ENCODE measurements around the gene PPP2R2B.

Gene PPP2R2B

DNA sequence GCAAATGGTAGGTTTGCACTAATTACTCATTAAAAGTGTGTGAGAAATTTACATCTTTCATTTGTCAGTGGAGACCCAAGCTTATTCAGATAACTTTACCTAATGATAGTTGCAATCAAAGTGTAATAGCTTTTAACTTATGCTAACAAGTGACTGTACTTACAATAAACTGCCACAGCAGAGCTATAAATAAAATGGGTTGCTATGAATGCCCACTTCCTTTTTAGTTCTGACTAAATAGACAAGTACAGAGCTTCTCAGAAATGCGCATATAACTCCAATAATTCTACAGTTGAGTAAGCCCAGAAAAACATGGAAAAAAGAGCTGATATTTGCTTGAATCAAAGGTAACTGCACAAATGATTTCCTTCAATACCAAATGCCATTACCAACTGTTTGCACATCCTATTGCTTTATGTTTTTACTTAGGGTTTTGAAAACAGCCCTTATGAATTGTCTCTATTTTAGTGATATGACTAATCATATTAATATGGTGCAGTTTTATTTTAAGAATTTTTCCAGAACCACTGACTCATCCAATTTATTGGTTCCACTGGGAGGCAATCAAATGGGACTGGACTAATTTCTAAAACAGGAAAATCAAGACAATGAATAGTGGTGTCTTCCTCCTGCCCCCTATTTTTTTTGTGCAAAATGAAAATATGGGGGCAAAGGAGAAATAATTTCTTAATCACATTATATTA, 84.1 kb downstream of the PPP2R2B start:
- no peak overlapping the region for H2AFZ ChIP-seq (ENCODE audit: low read depth)
- TF ChIP-seq, protein P1, sequence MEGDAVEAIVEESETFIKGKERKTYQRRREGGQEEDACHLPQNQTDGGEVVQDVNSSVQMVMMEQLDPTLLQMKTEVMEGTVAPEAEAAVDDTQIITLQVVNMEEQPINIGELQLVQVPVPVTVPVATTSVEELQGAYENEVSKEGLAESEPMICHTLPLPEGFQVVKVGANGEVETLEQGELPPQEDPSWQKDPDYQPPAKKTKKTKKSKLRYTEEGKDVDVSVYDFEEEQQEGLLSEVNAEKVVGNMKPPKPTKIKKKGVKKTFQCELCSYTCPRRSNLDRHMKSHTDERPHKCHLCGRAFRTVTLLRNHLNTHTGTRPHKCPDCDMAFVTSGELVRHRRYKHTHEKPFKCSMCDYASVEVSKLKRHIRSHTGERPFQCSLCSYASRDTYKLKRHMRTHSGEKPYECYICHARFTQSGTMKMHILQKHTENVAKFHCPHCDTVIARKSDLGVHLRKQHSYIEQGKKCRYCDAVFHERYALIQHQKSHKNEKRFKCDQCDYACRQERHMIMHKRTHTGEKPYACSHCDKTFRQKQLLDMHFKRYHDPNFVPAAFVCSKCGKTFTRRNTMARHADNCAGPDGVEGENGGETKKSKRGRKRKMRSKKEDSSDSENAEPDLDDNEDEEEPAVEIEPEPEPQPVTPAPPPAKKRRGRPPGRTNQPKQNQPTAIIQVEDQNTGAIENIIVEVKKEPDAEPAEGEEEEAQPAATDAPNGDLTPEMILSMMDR (conservative IDR thresholded peaks at IDR 0.05; ENCODE audit: low read depth, low read length), result no peak
- H3K27me3 ChIP-seq (ENCODE audit: insufficient read depth, low read depth), result no peaks in the 10 kb centered on the region
- no peak overlapping the region for H3K4me2 ChIP-seq
- H3K36me3 ChIP-seq (ENCODE audit: insufficient read depth), result no peaks in the 10 kb centered on the region
- no peaks in the 10 kb centered on the region for H3K4me1 ChIP-seq (ENCODE audit: low read depth, poor library complexity, severe bottlenecking)
- H4K20me1 ChIP-seq (ENCODE audit: insufficient read depth), result no peaks in the 10 kb centered on the region
- no peak overlapping the region for H3K27ac ChIP-seq
- no peak overlapping the region for H3K4me3 ChIP-seq (IDR thresholded peaks at IDR 0.05; ENCODE audit: insufficient read depth, low read depth, low read length)
- no peaks in the 10 kb centered on the region for H3K79me2 ChIP-seq (ENCODE audit: insufficient read depth, low read depth)
- H3K9ac ChIP-seq, result no peak overlapping the region

DNA sequence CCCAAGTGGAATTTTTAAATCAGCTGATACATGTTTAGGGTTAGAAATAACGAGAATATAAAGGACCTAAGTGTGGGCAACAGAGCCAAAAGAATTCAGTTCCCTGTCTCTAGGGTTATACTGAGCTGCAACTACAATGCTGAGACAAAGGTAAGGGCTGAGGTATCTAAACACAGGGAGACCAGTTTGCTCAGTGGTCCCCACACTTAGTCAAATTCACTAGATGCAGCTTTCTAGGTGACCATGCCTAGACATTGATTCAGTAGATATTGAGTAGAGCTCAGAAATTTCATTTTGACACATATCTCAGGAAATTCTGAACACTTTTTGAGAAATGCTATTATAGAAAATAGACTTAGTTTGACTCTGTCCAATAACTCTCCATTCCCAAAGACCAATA, 84.8 kb downstream of the PPP2R2B start:
- H3K4me2 ChIP-seq, result no peak overlapping the region
- H4K20me1 ChIP-seq (ENCODE audit: insufficient read depth), result no peaks in the 10 kb centered on the region
- H2AFZ ChIP-seq (ENCODE audit: low read depth), result no peak overlapping the region
- TF ChIP-seq, protein P1 (conservative IDR thresholded peaks at IDR 0.05; ENCODE audit: low read depth, low read length), result no peak
- H3K36me3 ChIP-seq (ENCODE audit: insufficient read depth), result no peaks in the 10 kb centered on the region
- H3K27ac ChIP-seq, result no peak overlapping the region
- H3K27me3 ChIP-seq (ENCODE audit: insufficient read depth, low read depth), result no peaks in the 10 kb centered on the region
- no peaks in the 10 kb centered on the region for H3K4me1 ChIP-seq (ENCODE audit: low read depth, poor library complexity, severe bottlenecking)
- H3K9ac ChIP-seq, result no peak overlapping the region
- no peak overlapping the region for H3K4me3 ChIP-seq (IDR thresholded peaks at IDR 0.05; ENCODE audit: insufficient read depth, low read depth, low read length)
- H3K79me2 ChIP-seq (ENCODE audit: insufficient read depth, low read depth), result no peaks in the 10 kb centered on the region

DNA sequence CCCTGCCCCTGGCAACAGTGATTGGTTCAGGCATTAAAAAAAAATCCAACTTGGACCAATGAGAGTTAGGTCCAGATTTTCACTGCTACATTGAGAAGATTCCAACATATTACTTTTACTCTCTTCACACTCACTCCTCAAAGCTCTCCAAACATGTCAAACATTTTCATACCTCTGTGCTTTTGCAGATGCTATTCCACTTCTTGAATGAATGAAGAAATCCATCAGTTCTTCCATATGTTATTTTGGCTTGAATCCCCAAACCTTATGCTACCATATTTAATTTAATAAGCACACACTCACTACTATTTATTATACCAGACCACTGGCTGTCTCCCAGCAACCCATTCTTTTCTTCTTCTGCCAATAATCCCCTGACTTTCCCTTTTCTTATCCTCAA, 87.1 kb downstream of the PPP2R2B start:
- TF ChIP-seq, protein P1 (conservative IDR thresholded peaks at IDR 0.05; ENCODE audit: low read depth, low read length), result no peak
- Histone ChIP-seq H3K4me3 (IDR thresholded peaks at IDR 0.05; ENCODE audit: insufficient read depth, low read depth, low read length) (no peak overlapping the region), H3K4me2 (no peak overlapping the region), H3K79me2 (ENCODE audit: insufficient read depth, low read depth) (no peaks in the 10 kb centered on the region), H3K27me3 (ENCODE audit: insufficient read depth, low read depth) (no peaks in the 10 kb centered on the region), H4K20me1 (ENCODE audit: insufficient read depth) (no peaks in the 10 kb centered on the region), H3K4me1 (ENCODE audit: low read depth, poor library complexity, severe bottlenecking) (no peaks in the 10 kb centered on the region), H2AFZ (ENCODE audit: low read depth) (no peak overlapping the region), H3K9ac (no peak overlapping the region), H3K36me3 (ENCODE audit: insufficient read depth) (no peaks in the 10 kb centered on the region), H3K27ac (no peak overlapping the region)

DNA sequence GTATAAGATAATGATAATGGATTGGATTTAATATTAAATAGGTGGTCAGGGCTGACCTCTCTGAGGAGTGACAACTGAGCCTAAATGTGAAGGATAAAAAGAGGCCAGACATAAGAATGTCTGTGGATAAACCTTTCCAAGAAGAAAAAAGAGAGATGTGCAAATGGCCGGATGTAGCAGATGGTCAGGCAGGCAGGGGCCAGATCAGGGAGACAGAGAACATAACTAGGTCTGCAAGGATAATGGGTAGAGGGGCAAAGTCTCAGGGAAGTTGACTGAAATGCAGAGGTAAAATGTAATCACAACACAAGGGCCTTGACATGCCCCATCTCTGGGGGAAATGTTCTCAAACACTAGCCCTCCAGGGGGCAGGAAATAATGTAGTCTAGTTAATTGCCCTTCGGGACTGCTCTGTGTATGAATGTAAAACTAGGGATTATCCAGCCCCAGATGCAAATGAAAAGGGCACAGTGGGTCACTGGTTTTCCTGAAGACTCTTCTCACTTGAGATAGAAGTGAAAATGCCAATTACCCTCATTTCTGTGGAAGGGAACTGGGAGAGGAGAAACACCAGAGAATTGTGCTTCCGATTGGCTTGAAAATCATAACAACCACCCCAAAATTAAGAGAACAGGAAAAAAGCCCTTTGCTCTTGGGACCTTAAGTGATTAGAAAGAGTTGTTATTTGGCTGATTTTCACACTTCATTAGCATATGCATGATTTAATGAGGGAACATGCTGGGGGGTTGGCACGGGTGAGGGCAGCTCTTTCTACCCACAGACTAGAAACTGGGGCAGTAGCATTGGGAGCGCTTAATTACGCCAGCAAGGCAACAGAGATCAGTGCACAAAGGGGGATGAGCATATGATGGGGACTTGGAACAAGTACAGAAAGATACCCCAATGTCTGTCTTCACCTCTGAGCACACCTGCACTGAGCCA, 88.6 kb downstream of the PPP2R2B start:
- H3K27me3 ChIP-seq (ENCODE audit: insufficient read depth, low read depth), result no peaks in the 10 kb centered on the region
- H3K4me1 ChIP-seq (ENCODE audit: low read depth, poor library complexity, severe bottlenecking), result no peaks in the 10 kb centered on the region
- no peak overlapping the region for H3K9ac ChIP-seq

More for the DNA sequence above, 88.6 kb downstream of the PPP2R2B start:
- H3K79me2 ChIP-seq (ENCODE audit: insufficient read depth, low read depth), result no peaks in the 10 kb centered on the region
- H4K20me1 ChIP-seq (ENCODE audit: insufficient read depth), result no peaks in the 10 kb centered on the region
- no peak overlapping the region for H3K4me3 ChIP-seq (IDR thresholded peaks at IDR 0.05; ENCODE audit: insufficient read depth, low read depth, low read length)
- TF ChIP-seq, protein P1 (conservative IDR thresholded peaks at IDR 0.05; ENCODE audit: low read depth, low read length), result no peak
- no peak overlapping the region for H2AFZ ChIP-seq (ENCODE audit: low read depth)
- no peak overlapping the region for H3K27ac ChIP-seq
- H3K4me2 ChIP-seq, result no peak overlapping the region
- H3K36me3 ChIP-seq (ENCODE audit: insufficient read depth), result no peaks in the 10 kb centered on the region
